HepG2 (cell line): Measurements from ENCODE around the gene KCTD21. TPM values are rescaled to one million over a fixed set of nuclear protein-coding genes. Genes with fewer than 3 reads are reported as not detected.
A peak's percentile ranks its signal among the peaks of the same experiment; 100 is the strongest.

Experiments used
- ATAC-seq: fragments of 200-7000 bp; cut with Tn5 transposase; 3 replicates; pipeline ENCODE4 v1.9.1; 2020; ENCODE audit warnings: mild to moderate bottlenecking, moderate library complexity
- BruUV-seq: library from RNA; stranded (reverse); fragments of 400-500 nt; replicated peaks from 2 replicates; lab custom pipeline; 2021; lab: Mats Ljungman, UMichigan
- CTCF ChIA-PET: fragments of 300-600 bp; formaldehyde crosslinking; extraction: SDS; loops from one replicate; lab custom pipeline; 2021; ENCODE audit warnings: low total read pairs, inconsistent platforms, low intra/inter-chr PET ratio; lab: Yijun Ruan, JAX
- POLR2A ChIA-PET: fragments of 350-600 bp; sonication (Branson Sonifier 250); formaldehyde crosslinking; loops from one replicate; lab custom pipeline; 2020; ENCODE audit warnings: antibody characterized with exemption, inconsistent platforms; lab: Yijun Ruan, JAX
- DNase-seq: peaks from one replicate; pipeline ENCODE4 v3.0.0-alpha.2; 2015; ENCODE audit warnings: low spot score
- FAIRE-seq: peaks from 3 replicates; lab custom pipeline; 2011; peaks lifted over from hg19 to GRCh38; lab: Jason Lieb, UNC
- H2AFZ ChIP-seq: one replicate; pipeline ENCODE4 v1.6.1; 2011; ENCODE audit warnings: low read length, inconsistent platforms
- H3K27ac ChIP-seq: fragments of 300-600 bp; 3 replicates; pipeline ENCODE4 v1.8.0; 2011; ENCODE audit warnings: mixed run types, mild to moderate bottlenecking, mixed read lengths, low read length, inconsistent platforms; ENCODE audit not compliant: insufficient read depth; ENCODE audit errors: extremely low read length
- H3K27me3 ChIP-seq, 2 experiments: fragments of 200-600 bp in 1 of 2; 2 replicates in 1 of 2; 3 replicates in 1 of 2; pipeline versions ENCODE4 v1.6.0 to v1.8.0; 2011; ENCODE audit warnings: low read length in 2 of 2, mild to moderate bottlenecking in 2 of 2, moderate library complexity in 2 of 2, inconsistent platforms in 1 of 2; ENCODE audit not compliant: insufficient read depth in 2 of 2, control insufficient read depth in 1 of 2
- H3K36me3 ChIP-seq, 2 experiments: fragments of 200-600 bp in 1 of 2; replicated peaks in 1 of 2; 2 replicates in 1 of 2; 3 replicates in 1 of 2; pipeline versions ENCODE4 v1.5.1 to v1.8.0; 2011; ENCODE audit warnings: low read length in 2 of 2, inconsistent platforms in 1 of 2; ENCODE audit not compliant: insufficient read depth in 2 of 2, control insufficient read depth in 1 of 2
- H3K4me1 ChIP-seq: 2 replicates; pipeline ENCODE4 v1.5.1; 2012; ENCODE audit warnings: low read length, inconsistent platforms; ENCODE audit not compliant: insufficient read depth
- H3K4me2 ChIP-seq: 2 replicates; pipeline ENCODE4 v1.6.0; 2011; ENCODE audit warnings: low read depth, low read length, inconsistent platforms
- H3K4me3 ChIP-seq, 3 experiments: fragments of 200-600 bp in 1 of 3; sonication (generic), shearing (Covaris generic) in 1 of 3; replicated peaks in 1 of 3; 2 replicates each; pipeline ENCODE4 v1.5.1; 2011 to 2016; ENCODE audit warnings: low read length in 3 of 3, inconsistent platforms in 2 of 3, low read depth in 2 of 3, mild to moderate bottlenecking in 2 of 3, control low read depth in 1 of 3, mixed read lengths in 1 of 3; ENCODE audit not compliant: insufficient read depth in 1 of 3
- H3K79me2 ChIP-seq: one replicate; pipeline ENCODE4 v1.6.1; 2011; ENCODE audit warnings: low read length, inconsistent platforms; ENCODE audit not compliant: insufficient read depth
- H3K9ac ChIP-seq: 2 replicates; pipeline ENCODE4 v1.6.0; 2011; ENCODE audit warnings: mild to moderate bottlenecking, low read depth, low read length, inconsistent platforms; ENCODE audit not compliant: insufficient read depth
- H3K9me3 ChIP-seq: 2 replicates; pipeline ENCODE4 v1.5.1; 2012; ENCODE audit warnings: mild to moderate bottlenecking, low read length
- H4K20me1 ChIP-seq: 2 replicates; pipeline ENCODE4 v1.6.0; 2011; ENCODE audit warnings: inconsistent platforms, mild to moderate bottlenecking, low read length, moderate library complexity; ENCODE audit not compliant: insufficient read depth
- FOSL1 ChIP-seq: sonication (generic); formaldehyde crosslinking; IDR thresholded peaks from 2 replicates; pipeline ENCODE4 v1.9.0; 2021; ENCODE audit warnings: missing genetic modification reagents, borderline replicate concordance
- FOXM1 ChIP-seq: sonication (generic); formaldehyde crosslinking; IDR thresholded peaks from 2 replicates; pipeline ENCODE4 v1.5.0; 2020; ENCODE audit warnings: missing genetic modification reagents
- HDAC6 ChIP-seq: fragments of 200-600 bp; sonication (generic); IDR thresholded peaks from 2 replicates; pipeline ENCODE4 v1.7.0; 2017; ENCODE audit warnings: mild to moderate bottlenecking, antibody characterized with exemption, low read length, low read depth
- HOXA5 ChIP-seq: sonication (generic); formaldehyde crosslinking; IDR thresholded peaks from 2 replicates; pipeline ENCODE4 v1.4.0; 2020; ENCODE audit warnings: missing genetic modification reagents
- NCOR1 ChIP-seq: fragments of 200-600 bp; sonication (generic); IDR thresholded peaks from 2 replicates; pipeline ENCODE4 v1.7.0; 2017; ENCODE audit warnings: antibody characterized with exemption, low read length, borderline replicate concordance
- REPIN1 ChIP-seq: sonication (generic); formaldehyde crosslinking; IDR thresholded peaks from 2 replicates; pipeline ENCODE4 v1.8.0; 2022; ENCODE audit warnings: missing genetic modification reagents, low read depth, mild to moderate bottlenecking, borderline replicate concordance
- SMYD3 ChIP-seq: sonication (generic); formaldehyde crosslinking; IDR thresholded peaks from 2 replicates; pipeline ENCODE4 v1.8.1; 2023; ENCODE audit warnings: mild to moderate bottlenecking, missing genetic modification reagents
- ZNF589 ChIP-seq: sonication (generic); formaldehyde crosslinking; conservative IDR thresholded peaks from 2 replicates; pipeline ENCODE4 v1.8.0; 2022; ENCODE audit warnings: mild to moderate bottlenecking, moderate library complexity, missing genetic modification reagents
- ZNF883 ChIP-seq: sonication (generic); formaldehyde crosslinking; IDR thresholded peaks from 2 replicates; pipeline ENCODE4 v1.5.1; 2020; ENCODE audit warnings: mild to moderate bottlenecking, missing genetic modification reagents; ENCODE audit errors: not compliant biosample characterization
- WGBS: methylation state at CpG from one replicate; pipeline ENCODE4 v1.1.6; 2017; ENCODE audit warnings: low lambda C conversion rate; 5-methylcytosine and 5-hydroxymethylcytosine counted together
- in situ Hi-C: cut with HindIII; loops from 2 replicates; pipeline ENCODE4 v1.10.0; 2017; ENCODE audit warnings: low pct_unique_long_range_greater_than_20kb; ENCODE audit not compliant: extremely low pct_ligation_motif_present
- intact Hi-C: fragments of 100-400 bp; cut with micrococcal nuclease; formaldehyde crosslinking; loops from one replicate; pipeline ENCODE4 v1.10.0; 2022; ENCODE audit not compliant: unreplicated experiment
- polyA plus RNA-seq, 8 experiments: library from polyadenylated mRNA; depleted of rRNA in 3 of 8; stranded (reverse) in 7 of 8; unstranded in 1 of 8; fragments of >200 nt; fragmentation: Illumina TruSeq in 4 of 8; extraction: Trizol in 4 of 8; gene quantifications; 2 replicates each; pipeline versions ENCODE4 v1.2.1 to v1.2.3, GENCODE V29; 2011 to 2016; ENCODE audit warnings: low read depth in 4 of 8, missing spikeins in 1 of 8, mixed read lengths in 1 of 8; ENCODE audit not compliant: insufficient read depth in 1 of 8
- total RNA-seq, 5 experiments: library from RNA; depleted of rRNA; stranded (reverse); fragments of >200 nt; fragmentation: Illumina TruSeq; extraction: Trizol; gene quantifications; 2 replicates each; pipeline ENCODE4 v1.2.3, GENCODE V29; 2016; ENCODE audit warnings: low read depth in 1 of 5

Gene KCTD21
- total and polyA plus RNA-seq, 2 of the 13 experiments (the other 11 are each of a cell fraction or from before 2014, with no cell fraction given) = 3.1 to 13.5 TPM

GRCh38 chr11:78207532-78208256 is 19.3 kb upstream of the KCTD21 start:
- BruUV-seq = no TSS peak
- H2AFZ ChIP-seq = no peak overlapping the region
- H3K4me2 ChIP-seq = no peak overlapping the region
- H3K4me3 ChIP-seq = no peak overlapping the region
- no peaks in the 10 kb centered on the region for H3K79me2 ChIP-seq
- intact Hi-C loops (loop anchor here (1.0 kb wide), 1 partner anchor 49 kb away; no protein-coding TSS in a partner anchor), in situ Hi-C loops (no loop called here)
- no peak for DNase-seq
- no peaks in the 10 kb centered on the region for H3K9me3 ChIP-seq
- FAIRE-seq = no peak
- H3K9ac ChIP-seq = no peak overlapping the region
- H3K27ac ChIP-seq = peak overlapping the region; percentile 31
- peaks cover 8 to 28% of the 10 kb centered on the region in 2 experiments; a peak in 3 of 5 replicates for H3K36me3 ChIP-seq
- no peak for ATAC-seq
- no peaks in the 10 kb centered on the region for H4K20me1 ChIP-seq
- no peaks in the 10 kb centered on the region for H3K27me3 ChIP-seq
- ChIA-PET CTCF (no interaction called here), POLR2A (interaction anchor here (1.5 kb wide), 1 partner anchor 69 kb away, joined by 3 read pairs; the partner anchor contains the start of gene ALG8)
- H3K4me1 ChIP-seq = peaks cover 30% of the 10 kb centered on the region
- 84% methylated on average over 8 of the region's 11 CpGs for WGBS
- TF ChIP-seq FOXM1 (CRISPR knock-in tag) = no peak
- no peak for TF ChIP-seq REPIN1
- no peak for TF ChIP-seq NCOR1
- TF ChIP-seq ZNF883 (CRISPR knock-in tag) = no peak
- no peak for TF ChIP-seq ZNF589 (CRISPR knock-in tag)
- no peak for TF ChIP-seq SMYD3 (CRISPR knock-in tag)

- ATAC-seq = no peak
- intact Hi-C loops = no loop called here
- Histone ChIP-seq H2AFZ (no peak overlapping the region), H3K36me3 (peaks cover 8 to 27% of the 10 kb centered on the region in 2 experiments; a peak in 3 of 5 replicates), H3K4me3 (no peak overlapping the region), H3K27me3 (no peaks in the 10 kb centered on the region), H3K4me2 (no peak overlapping the region), H3K79me2 (no peaks in the 10 kb centered on the region), H3K4me1 (peaks cover 50% of the 10 kb centered on the region), H3K27ac (no peak overlapping the region), H4K20me1 (no peaks in the 10 kb centered on the region), H3K9ac (no peak overlapping the region), H3K9me3 (no peaks in the 10 kb centered on the region)
- POLR2A ChIA-PET = no interaction called here
- no peak for FAIRE-seq
- TF ChIP-seq HOXA5 (CRISPR knock-in tag) (no peak), FOSL1 (no peak), HDAC6 (no peak)
- CTCF ChIA-PET = no interaction called here
- no TSS peak for BruUV-seq
- no peak for DNase-seq
- in situ Hi-C loops = no loop called here
- 96% methylated on average over 6 of the region's 7 CpGs for WGBS
These were observed 17.3 kb upstream of the KCTD21 start for GRCh38 chr11:78205691-78206090.
